GM12872 (cell line): ENCODE results near the gene CPXM1.

Experiments
- TF ChIP-seq, protein P1 (sequence below): IDR thresholded peaks from 3 replicates; pipeline ENCODE4 v1.5.1; 2011; ENCODE audit warnings: low read depth, mild to moderate bottlenecking, low read length, moderate library complexity; ENCODE audit not compliant: insufficient read depth

The CPXM1 gene

DNA sequence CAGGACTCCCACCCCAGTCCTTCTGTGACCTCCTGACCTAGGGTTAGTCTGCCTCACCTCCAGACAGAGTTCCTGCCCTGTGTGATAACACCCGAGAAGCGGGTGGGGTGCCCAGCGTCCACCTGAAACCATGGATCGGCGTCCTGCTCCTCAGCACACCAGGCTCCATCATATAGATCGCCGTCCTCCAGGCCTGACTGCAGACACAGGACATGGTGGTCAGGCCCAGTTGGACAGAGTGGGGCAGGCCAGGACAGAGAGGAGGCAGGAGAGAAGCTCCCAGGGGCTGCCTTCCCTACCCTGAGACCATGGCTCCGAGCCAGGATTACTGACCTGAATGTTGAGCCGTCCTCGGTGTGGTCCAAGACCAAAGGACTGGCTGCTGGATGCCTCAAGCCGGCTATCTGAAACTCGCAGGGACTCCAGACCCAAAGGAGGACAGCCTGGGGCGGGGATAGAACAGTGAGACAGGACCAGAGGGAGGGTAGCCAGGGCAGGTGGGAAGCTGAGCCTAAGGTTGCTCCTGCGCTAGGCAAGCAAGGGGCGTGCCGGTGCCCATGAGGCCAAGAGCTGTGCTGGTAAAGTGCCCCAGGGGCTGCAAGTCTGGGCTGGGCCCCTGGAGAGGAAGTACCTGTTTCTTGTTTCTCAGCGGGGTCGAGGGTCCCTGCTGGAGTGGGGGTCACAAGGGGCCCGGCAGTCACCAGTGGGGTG is 2.2 kb downstream of the CPXM1 start:
- TF ChIP-seq, protein P1, sequence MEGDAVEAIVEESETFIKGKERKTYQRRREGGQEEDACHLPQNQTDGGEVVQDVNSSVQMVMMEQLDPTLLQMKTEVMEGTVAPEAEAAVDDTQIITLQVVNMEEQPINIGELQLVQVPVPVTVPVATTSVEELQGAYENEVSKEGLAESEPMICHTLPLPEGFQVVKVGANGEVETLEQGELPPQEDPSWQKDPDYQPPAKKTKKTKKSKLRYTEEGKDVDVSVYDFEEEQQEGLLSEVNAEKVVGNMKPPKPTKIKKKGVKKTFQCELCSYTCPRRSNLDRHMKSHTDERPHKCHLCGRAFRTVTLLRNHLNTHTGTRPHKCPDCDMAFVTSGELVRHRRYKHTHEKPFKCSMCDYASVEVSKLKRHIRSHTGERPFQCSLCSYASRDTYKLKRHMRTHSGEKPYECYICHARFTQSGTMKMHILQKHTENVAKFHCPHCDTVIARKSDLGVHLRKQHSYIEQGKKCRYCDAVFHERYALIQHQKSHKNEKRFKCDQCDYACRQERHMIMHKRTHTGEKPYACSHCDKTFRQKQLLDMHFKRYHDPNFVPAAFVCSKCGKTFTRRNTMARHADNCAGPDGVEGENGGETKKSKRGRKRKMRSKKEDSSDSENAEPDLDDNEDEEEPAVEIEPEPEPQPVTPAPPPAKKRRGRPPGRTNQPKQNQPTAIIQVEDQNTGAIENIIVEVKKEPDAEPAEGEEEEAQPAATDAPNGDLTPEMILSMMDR: no peak

DNA sequence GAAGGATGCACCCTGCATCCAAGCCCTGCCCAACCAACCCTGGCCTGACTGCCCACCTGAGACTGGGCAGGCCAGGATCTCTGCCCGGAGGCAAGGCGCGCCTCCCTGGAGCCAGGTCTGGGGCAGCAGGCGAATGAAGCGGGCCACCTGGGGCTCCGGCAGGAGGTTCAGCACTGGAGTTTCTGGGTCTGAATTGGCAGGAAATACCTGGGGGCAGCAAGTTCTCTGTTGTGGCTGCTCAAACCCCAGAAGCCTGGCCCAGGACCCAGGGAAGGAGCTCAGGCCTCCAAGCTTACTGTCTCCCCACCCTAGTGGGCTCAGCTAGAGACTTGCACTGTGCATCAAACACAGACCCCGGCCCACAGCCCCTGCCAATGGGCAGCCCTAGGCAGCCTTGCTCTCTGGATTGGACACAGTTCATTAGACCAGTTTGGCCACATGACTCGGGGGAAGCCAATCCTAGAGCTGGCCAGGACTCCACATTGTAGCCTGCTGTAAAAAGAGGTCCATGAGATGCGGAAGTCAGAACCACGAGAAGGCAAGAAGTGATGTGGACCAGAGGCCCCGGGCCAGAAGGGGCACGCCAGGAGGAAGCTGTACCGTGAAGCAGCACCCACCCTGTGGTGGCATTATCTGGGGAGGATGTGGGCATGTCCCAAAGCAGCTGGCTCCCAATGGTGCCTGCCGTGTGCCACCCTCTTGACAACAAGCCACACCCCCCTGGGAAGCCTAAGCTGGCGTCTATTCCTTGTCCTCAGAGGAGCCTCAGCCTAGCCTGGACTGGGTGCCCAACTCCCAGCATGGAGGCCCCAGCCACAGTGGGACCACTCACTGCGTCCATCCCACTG is 3.1 kb downstream of the CPXM1 start:
- TF ChIP-seq, protein P1: no peak

DNA sequence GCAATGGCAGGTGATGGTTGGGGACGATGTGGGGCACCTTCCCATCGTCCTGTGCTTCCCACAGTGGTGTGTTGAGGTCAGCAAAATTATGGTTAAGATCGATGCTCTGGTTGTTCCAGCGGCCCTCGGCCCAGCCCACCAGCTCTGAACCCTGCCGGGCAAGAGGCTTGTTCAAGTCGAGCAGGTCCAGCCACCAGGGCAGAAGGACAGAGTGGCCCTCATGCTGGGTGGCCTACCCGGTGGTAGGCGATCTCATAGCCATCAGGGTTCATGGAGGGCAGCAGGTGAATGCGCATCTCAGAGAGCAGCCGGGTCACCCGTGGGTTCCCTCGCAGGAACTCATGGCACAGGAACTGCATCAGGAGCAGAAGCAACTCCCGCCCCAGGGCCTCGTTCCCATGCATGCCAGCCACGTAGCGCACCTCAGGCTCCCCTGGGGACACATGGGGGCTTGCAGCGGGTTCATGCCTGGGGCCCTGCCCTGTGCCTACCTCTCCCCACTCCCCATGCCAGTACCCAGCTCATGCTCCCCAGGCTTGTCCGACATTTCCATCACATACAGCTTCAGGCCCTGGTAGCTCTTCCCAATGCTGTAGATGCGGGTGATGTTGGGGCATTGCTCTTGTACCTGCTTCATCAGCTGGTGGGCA is 4.3 kb downstream of the CPXM1 start:
- TF ChIP-seq, protein P1: no peak

DNA sequence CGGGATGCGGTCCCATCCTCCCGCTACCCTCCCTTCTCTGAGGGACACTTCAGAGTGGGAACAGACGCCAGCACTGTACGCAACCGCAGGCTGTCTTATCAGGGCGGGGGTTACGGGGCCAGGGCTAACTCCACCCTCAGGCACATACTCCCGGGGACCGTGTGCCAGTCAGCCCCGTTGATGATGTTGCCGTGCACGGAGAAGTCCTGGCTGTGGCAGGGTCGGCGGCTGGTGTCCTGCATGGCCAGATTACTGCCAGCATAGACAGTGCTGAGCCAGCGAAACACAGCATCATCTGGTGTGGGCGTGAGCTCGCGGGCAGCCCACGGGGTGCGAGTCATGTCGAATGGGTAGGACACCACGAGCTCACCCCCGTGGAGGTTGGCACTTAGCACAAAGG is 5.0 kb downstream of the CPXM1 start:
- TF ChIP-seq, protein P1: no peak

DNA sequence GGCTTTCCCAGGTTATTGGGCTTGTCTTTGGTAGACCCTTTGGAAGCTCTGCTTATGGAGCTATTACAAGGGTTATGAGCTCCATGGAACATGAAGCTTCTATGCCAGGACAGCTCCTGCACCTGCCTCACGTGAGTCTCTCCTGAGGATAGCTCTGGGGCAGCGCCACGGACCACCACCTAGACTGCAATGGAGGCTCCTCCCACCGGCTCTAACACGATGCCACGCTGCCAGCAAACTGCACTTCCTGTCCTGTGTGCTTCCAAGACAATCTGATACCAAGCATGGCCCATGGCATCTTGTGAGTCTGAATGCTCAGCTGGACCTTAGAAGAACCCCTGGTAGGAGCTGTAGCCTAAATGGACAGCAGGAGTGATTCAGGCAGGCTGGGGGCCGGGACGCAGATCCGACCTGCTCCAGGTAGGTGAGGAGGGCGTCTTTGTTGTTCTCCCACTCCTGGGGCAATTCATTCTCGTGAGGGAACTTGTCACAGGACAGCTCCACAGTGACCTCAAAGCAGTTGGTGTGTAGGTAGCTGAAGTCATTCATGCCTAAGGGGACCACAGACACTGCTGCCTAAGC is 5.5 kb downstream of the CPXM1 start:
- TF ChIP-seq, protein P1: no peak

DNA sequence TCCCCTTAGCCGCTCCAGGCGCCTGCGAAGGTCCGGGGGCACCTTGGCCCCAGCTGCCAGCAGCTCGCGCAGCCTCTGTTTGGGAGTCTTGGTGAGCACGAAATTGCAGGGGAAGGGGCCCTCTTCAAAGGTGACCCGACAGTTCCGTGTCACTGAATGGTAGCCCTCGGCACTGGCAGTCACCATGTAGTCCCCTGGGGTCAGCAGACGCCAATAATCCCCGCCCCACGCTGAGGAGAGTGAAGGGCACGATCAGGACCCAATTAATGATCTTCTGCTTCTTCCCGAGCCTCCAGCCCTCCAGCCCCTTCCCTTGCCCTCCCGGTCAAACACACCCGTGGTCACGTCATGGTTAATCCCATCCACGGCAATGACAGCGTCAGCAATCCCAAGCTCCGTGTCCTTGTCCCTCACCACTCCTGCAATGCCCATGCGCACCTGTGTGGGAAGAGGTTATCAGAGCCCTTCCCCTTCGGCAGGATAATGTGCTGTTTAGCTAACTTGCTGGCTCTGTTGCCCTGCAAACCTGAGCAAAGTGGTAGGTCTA is 6.2 kb downstream of the CPXM1 start:
- TF ChIP-seq, protein P1: no peak

DNA sequence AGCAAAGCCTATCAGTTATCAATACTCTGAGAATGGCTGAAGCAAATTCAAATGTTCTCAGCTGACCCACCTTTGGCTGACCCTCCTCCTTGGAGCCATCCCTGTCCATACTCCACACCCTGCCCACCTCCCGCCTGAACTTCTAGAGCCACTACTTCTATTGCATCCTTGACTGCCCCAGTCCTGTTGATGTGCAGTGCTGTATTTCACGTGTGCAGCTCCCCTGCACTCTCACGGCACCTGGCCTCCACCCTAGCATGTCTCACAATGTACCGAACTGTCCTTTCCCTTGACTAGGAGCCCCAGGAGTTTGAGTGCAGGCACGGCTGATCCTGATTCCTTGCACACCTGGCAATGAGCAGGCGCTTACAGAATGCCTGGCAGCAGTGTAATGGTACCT is 7.0 kb downstream of the CPXM1 start:
- TF ChIP-seq, protein P1: no peak
